ENCODE data around the gene BTBD18. TPM values are rescaled to one million over a fixed set of nuclear protein-coding genes. Genes with fewer than 3 reads are reported as not detected.

BTBD18 gene
- total and polyA plus RNA-seq, 2 of the 13 experiments (the other 11 are each of a cell fraction or from before 2014, with no cell fraction given): not detected

DNA sequence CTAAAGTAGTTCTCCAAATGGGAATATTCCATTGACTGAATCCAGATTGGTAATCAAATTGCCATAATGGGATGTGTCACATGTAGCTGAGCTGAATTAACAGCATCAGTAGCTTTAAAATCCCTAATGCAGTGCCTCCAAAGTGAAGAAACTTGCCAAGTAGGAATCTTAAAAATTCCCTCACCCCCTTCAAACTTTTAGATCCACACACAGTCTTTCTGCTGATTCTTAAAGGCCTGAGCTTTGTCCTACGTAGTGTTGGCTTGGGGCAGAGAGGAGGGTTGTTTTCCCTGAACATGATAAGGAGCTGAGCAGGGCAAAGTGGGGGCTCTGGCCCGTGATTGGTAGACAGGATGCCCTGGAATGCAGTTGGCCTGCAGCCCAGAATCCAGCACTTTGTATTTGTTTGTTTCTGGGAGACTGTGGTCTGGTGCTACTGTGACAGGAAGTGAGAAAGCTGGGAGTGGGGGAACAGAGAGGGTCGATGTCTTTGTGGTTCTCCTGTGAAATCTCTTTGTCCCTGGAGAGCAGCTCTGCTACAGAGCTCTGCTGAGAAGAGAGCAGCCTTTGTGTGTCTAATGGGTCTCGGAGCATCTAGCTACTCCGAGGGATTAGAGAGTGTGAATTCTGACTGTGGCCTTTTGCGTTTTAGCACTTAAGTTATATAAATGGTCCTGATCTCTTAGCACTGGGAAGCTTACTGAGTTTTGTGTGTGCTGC lies 26.9 kb upstream of the BTBD18 start (continued):
- TF ChIP-seq ZNF383 (CRISPR knock-in tag; IDR thresholded peaks at IDR 0.05; ENCODE audit: borderline replicate concordance): no peak
- no peak for TF ChIP-seq KDM5A (IDR thresholded peaks at IDR 0.05; ENCODE audit: borderline replicate concordance, low read length)
- no peak for TF ChIP-seq ZZZ3 (CRISPR knock-in tag; IDR thresholded peaks at IDR 0.05; ENCODE audit: borderline replicate concordance)
- no peak for TF ChIP-seq ZNF367 (CRISPR knock-in tag; IDR thresholded peaks at IDR 0.05; ENCODE audit: borderline replicate concordance)
- no peak for TF ChIP-seq SIN3B (IDR thresholded peaks at IDR 0.05; ENCODE audit: low read length)
- TF ChIP-seq ZNF598 (CRISPR knock-in tag; IDR thresholded peaks at IDR 0.05; ENCODE audit: borderline replicate concordance): no peak
- TF ChIP-seq MIXL1 (CRISPR knock-in tag; IDR thresholded peaks at IDR 0.05): peak; percentile 76; the same call in 1 of the 2 replicates
- no peak for TF ChIP-seq PHB2 (IDR thresholded peaks at IDR 0.05; ENCODE audit: partially characterized antibody)
- TF ChIP-seq, protein P1, sequence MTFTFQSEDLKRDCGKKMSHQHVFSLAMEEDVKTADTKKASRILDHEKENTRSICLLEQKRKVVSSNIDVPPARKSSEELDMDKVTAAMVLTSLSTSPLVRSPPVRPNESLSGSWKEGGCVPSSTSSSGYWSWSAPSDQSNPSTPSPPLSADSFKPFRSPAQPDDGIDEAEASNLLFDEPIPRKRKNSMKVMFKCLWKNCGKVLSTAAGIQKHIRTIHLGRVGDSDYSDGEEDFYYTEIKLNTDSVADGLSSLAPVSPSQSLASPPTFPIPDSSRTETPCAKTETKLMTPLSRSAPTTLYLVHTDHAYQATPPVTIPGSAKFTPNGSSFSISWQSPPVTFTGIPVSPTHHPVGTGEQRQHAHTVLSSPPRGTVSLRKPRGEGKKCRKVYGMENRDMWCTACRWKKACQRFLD (CRISPR knock-in tag; IDR thresholded peaks at IDR 0.05; ENCODE audit: borderline replicate concordance): no peak
- 0 out of 2 replicates have a peak, but pooled peaks have one; percentile 26 for TF ChIP-seq FOXK2 (IDR thresholded peaks at IDR 0.05)
- TF ChIP-seq, protein P2, sequence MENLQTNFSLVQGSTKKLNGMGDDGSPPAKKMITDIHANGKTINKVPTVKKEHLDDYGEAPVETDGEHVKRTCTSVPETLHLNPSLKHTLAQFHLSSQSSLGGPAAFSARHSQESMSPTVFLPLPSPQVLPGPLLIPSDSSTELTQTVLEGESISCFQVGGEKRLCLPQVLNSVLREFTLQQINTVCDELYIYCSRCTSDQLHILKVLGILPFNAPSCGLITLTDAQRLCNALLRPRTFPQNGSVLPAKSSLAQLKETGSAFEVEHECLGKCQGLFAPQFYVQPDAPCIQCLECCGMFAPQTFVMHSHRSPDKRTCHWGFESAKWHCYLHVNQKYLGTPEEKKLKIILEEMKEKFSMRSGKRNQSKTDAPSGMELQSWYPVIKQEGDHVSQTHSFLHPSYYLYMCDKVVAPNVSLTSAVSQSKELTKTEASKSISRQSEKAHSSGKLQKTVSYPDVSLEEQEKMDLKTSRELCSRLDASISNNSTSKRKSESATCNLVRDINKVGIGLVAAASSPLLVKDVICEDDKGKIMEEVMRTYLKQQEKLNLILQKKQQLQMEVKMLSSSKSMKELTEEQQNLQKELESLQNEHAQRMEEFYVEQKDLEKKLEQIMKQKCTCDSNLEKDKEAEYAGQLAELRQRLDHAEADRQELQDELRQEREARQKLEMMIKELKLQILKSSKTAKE (CRISPR knock-in tag; IDR thresholded peaks at IDR 0.05; ENCODE audit: borderline replicate concordance): peak; percentile 91
- TF ChIP-seq, protein P3, sequence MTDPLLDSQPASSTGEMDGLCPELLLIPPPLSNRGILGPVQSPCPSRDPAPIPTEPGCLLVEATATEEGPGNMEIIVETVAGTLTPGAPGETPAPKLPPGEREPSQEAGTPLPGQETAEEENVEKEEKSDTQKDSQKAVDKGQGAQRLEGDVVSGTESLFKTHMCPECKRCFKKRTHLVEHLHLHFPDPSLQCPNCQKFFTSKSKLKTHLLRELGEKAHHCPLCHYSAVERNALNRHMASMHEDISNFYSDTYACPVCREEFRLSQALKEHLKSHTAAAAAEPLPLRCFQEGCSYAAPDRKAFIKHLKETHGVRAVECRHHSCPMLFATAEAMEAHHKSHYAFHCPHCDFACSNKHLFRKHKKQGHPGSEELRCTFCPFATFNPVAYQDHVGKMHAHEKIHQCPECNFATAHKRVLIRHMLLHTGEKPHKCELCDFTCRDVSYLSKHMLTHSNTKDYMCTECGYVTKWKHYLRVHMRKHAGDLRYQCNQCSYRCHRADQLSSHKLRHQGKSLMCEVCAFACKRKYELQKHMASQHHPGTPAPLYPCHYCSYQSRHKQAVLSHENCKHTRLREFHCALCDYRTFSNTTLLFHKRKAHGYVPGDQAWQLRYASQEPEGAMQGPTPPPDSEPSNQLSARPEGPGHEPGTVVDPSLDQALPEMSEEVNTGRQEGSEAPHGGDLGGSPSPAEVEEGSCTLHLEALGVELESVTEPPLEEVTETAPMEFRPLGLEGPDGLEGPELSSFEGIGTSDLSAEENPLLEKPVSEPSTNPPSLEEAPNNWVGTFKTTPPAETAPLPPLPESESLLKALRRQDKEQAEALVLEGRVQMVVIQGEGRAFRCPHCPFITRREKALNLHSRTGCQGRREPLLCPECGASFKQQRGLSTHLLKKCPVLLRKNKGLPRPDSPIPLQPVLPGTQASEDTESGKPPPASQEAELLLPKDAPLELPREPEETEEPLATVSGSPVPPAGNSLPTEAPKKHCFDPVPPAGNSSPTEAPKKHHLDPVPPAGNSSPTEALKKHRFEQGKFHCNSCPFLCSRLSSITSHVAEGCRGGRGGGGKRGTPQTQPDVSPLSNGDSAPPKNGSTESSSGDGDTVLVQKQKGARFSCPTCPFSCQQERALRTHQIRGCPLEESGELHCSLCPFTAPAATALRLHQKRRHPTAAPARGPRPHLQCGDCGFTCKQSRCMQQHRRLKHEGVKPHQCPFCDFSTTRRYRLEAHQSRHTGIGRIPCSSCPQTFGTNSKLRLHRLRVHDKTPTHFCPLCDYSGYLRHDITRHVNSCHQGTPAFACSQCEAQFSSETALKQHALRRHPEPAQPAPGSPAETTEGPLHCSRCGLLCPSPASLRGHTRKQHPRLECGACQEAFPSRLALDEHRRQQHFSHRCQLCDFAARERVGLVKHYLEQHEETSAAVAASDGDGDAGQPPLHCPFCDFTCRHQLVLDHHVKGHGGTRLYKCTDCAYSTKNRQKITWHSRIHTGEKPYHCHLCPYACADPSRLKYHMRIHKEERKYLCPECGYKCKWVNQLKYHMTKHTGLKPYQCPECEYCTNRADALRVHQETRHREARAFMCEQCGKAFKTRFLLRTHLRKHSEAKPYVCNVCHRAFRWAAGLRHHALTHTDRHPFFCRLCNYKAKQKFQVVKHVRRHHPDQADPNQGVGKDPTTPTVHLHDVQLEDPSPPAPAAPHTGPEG (CRISPR knock-in tag; IDR thresholded peaks at IDR 0.05): peak; percentile 68; the same call in 1 of the 2 replicates
- TF ChIP-seq, protein P4, sequence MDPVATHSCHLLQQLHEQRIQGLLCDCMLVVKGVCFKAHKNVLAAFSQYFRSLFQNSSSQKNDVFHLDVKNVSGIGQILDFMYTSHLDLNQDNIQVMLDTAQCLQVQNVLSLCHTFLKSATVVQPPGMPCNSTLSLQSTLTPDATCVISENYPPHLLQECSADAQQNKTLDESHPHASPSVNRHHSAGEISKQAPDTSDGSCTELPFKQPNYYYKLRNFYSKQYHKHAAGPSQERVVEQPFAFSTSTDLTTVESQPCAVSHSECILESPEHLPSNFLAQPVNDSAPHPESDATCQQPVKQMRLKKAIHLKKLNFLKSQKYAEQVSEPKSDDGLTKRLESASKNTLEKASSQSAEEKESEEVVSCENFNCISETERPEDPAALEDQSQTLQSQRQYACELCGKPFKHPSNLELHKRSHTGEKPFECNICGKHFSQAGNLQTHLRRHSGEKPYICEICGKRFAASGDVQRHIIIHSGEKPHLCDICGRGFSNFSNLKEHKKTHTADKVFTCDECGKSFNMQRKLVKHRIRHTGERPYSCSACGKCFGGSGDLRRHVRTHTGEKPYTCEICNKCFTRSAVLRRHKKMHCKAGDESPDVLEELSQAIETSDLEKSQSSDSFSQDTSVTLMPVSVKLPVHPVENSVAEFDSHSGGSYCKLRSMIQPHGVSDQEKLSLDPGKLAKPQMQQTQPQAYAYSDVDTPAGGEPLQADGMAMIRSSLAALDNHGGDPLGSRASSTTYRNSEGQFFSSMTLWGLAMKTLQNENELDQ (CRISPR knock-in tag; IDR thresholded peaks at IDR 0.05; ENCODE audit: borderline replicate concordance): no peak
- TF ChIP-seq, protein P5, sequence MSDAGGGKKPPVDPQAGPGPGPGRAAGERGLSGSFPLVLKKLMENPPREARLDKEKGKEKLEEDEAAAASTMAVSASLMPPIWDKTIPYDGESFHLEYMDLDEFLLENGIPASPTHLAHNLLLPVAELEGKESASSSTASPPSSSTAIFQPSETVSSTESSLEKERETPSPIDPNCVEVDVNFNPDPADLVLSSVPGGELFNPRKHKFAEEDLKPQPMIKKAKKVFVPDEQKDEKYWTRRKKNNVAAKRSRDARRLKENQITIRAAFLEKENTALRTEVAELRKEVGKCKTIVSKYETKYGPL (CRISPR knock-in tag; IDR thresholded peaks at IDR 0.05): no peak
- peak; percentile 40; the same call in 1 of the 2 replicates for TF ChIP-seq JUND (CRISPR knock-in tag; IDR thresholded peaks at IDR 0.05)
- peak; percentile 65 for TF ChIP-seq THAP11 (CRISPR knock-in tag; IDR thresholded peaks at IDR 0.05)
- TF ChIP-seq CEBPG (CRISPR knock-in tag; IDR thresholded peaks at IDR 0.05): no peak; the same call in 1 of the 2 replicates
- TF ChIP-seq MIER2 (CRISPR knock-in tag; IDR thresholded peaks at IDR 0.05): no peak

Data from HepG2 (cell line).